GM11168 (cell line): ENCODE measurements around the gene COL19A1.

Experiments
- in situ Hi-C: fragments of 300-500 bp; cut with MboI; formaldehyde crosslinking; loops from one replicate; pipeline ENCODE4 v1.12.0; 2022; ENCODE audit warnings: low sequenced_read_pairs; ENCODE audit not compliant: unreplicated experiment

The COL19A1 gene

DNA sequence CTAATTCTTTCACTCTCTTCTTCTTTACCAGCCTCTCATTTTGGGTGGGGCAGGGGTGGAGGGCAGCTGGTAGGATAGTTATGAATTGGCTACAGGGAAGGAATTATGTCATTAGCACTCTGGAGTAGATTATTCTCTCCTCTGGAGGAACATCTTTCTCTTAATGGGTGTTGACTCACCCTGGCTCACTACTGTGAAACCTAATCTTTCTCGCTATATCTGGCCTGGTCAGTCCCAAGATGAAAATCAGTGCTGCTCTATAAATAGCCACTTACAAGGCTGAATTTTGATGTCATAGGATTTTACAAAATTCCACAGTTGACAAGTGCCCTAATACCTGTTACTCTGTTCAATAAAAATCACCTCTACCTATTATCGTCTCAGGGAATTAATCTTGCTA lies 285.3 kb downstream of the COL19A1 start:
- in situ Hi-C loops: no loop called here

DNA sequence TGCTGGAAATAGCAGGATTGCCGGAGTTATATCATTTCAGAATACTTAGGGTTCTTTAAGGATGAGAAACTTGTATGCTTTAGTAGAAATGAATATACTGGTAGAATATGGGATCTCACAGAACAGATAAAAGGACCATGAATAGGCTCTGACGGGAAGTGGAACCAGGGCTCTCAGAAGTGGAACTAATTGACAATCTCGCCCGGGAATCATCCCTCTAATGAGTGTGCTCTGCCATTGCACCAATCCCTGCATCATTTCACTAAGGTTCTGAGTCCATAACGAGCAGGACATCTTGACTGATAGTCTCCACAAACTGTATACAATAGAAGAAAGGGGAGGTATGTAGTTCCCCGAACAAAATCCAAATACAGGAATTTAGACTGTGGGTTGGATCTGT lies 286.4 kb downstream of the COL19A1 start:
- in situ Hi-C loops: no loop called here

DNA sequence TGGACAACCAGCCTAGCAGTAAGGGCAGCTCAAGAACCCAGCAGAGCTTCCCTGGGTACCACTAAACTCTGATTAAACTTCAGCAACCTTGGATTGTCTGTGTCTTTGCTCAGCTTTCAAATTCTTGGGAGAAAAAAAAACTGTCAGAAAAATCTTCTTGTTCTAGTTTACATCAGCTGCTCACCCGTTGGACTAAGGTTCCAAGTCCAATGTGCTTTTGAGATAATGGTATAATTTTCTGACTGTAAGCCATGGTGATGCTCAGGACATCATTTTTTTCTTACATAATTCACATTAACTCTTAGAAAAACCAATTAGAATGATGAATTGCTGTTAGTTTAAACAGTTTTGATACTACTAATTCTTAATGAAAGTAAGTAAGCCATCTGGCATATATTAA lies 290.7 kb downstream of the COL19A1 start:
- in situ Hi-C loops: no loop called here

DNA sequence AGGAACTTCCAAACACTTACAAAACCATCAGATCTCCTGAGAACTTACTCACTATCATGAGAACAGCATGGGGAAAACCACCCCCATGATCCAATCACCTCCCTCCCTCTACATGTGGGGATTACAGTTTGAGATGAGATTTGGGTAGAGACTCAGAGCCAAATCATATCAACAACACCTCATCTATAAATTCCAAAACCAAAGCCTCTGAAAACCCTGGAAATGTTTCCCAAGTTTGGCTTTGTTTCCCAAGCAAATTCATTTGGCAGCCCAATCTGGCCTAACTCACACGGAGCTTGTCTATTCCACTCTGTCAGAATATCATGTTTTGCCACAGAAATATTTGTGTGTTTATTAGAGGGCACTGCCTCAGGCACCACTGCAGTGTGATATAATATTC lies 293.9 kb downstream of the COL19A1 start:
- in situ Hi-C loops: no loop called here

DNA sequence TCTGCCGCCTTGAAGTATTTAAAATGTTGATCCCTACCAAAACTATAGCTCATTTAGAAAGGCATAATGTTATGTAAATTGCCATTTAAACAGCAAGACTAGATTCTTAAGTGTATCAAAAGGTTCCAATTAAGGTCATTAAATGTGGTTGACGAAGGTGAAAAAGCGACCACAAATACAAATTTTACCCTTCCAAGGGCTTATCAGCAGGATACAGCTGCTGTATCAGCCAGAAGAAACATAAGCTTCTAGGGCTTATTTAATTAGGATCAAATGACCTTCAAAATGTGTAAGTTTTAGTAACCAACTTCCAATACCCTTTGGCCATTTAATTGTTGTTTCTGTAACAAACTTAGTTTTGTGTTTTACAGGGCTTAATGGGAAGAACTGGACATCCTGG lies 296.6 kb downstream of the COL19A1 start:
- in situ Hi-C loops: no loop called here

DNA sequence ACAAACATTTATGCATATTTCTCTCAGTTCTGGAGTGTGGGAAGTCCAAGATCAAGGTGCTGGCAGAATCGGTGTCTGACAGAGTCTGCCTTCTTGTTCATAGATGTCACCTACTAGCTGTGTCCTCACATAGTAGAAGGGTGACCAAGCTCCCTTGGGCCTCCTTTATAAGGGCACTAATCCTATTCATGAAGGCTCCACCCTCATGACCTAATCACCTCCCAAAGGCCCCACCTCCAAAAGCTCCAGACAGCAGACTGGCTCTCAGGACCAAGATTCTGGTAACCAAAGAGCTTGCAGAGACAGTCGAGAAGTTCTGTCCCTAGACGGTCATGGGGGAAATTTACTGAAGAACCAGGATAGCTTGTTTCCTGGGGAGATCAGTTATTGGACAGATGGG lies 297.4 kb downstream of the COL19A1 start:
- in situ Hi-C loops: no loop called here

DNA sequence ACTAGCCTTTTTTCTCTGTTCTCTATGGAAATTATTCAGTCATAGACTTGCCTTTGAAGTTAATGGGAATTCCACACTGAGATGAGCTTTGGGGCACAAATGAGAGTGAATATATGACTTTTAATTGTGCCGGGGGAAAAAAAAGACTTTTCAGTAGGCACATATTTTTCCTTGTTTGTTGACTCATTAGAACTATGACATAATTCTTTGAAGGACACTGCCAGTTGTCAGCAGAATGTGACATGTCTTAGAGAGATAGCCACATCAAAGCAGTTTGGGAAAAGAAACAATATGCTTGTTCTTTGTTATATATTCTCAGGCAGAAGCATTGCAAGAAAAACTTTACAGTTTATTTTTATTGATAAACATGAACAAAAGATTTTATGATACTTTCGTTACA lies 298.2 kb downstream of the COL19A1 start:
- in situ Hi-C loops: no loop called here

DNA sequence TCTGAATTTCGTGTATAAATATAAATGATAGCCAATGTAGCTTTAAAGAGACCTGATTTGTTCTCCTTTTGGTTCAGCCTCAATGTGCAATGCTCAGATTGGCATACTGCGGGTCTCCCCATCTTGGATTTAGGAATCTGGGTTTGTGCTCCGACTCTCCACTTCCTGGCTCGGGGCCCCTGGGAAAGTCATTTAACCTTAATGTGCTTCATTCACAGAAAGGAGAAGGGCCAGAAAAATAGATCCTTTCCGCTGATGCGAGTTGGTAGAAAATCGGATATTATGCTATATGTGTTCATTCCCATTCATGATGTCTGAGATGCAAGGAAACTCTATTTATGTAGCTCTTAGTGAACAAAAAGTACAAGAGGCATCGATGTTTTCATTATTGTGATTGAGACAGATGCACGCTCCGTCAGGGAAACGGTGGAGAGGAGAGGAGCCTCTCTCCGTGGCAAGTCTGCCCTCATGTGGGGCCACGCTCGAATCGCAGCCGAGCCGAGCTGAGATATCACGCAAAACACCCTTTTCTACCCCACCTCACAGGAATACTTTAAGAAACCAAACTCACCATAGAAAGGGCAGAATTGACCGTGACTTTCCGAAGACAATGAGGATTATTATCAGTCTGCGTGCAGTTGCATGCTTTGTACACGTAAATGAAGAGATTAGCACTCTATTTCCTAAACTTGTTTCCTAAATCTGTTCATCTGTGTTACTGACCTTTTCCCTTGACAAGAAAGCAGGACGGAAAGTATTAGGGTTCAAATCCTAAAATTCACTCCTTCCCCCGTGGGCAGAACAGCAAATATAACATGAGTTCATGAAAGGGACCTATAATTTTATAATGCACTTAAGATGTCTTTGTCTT lies 300.0 kb downstream of the COL19A1 start:
- in situ Hi-C loops: no loop called here

DNA sequence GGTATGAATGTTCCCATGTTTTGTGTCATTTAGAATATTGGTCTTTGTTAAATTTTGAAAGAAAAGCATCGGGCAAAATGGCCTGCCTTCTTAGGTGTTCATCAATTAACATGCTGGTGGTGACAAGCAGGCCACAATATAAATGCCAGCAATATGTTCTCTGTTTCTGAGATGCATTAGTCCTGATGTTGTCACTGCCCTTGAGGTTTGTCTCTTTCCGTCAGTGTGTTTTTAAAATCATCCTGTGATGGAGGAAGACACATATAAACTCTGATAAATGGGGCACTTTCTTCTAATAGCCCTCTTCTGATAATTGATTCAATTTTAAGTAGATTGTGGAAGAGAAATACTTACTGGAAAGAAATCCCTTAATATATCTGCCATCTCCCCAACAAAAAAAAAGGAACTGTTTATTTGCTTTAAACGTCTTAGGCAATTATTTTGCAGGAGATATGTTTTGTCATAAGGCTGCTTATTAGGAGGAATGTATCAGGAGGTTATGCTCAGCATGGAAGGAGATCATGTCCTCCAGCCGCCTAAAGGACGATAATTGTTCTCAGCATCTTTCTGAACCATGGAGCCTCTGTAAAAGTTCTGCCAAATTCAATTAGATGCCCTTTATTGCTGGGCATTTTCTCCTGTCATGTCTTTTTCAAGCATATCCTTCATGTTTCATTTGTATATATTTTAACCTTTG lies 302.5 kb downstream of the COL19A1 start:
- in situ Hi-C loops: no loop called here

DNA sequence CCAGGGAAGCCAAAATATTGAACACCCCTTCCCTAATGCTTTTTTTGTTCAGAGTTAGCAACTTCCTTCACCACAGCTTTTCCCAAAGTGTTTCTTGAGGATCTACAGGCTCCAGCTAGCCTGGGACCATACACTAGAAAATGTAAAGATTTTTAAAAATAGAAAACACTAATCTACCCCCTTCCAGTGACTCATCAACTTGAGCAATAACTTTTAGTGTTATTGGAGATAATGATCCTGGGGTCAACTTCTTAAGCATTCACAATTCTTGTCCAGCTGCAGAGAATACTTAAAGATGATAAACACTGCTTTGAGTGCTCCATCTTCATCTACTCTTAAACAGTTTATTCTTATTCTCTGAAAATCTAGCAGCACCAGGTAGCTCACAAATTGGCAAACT lies 304.9 kb downstream of the COL19A1 start:
- in situ Hi-C loops: no loop called here

DNA sequence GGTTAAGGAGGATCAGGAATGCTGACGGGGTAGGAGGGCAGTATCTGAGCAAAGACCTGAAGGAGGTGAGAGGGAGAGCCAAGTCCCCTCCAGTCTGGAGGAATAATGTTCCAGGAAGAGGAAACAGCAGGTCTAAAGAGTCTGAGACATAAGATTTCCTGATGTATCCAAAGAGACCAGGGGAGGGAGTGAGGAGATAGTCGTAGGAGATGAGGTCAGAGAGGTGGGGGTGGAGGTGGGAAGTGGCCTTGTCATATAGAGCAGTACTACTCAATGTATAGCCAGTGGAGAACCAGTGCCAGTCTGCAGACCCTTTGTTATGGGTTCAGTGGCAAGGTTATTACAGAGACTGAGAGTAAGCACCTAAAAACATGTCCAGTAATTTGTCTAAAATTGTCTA lies 305.9 kb downstream of the COL19A1 start:
- in situ Hi-C loops: no loop called here

DNA sequence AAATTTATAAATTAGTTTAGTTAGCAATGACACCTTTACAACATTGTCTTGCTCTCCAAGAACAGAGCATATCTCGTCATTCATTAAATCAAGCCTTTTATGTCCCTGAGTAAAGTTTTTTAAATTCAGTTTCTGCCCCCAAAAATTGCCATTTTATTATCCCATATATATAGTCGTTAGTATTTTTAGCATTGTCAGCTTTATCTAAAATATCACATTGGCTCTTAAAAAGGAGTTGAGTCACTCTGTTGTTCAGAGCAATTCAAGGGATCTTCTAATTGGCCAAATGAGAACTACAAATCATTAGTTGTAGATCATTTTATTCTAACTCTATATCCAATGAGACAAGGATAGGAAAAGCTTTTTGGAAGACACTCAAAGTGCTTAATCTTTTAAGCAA lies 309.4 kb downstream of the COL19A1 start:
- in situ Hi-C loops: no loop called here

DNA sequence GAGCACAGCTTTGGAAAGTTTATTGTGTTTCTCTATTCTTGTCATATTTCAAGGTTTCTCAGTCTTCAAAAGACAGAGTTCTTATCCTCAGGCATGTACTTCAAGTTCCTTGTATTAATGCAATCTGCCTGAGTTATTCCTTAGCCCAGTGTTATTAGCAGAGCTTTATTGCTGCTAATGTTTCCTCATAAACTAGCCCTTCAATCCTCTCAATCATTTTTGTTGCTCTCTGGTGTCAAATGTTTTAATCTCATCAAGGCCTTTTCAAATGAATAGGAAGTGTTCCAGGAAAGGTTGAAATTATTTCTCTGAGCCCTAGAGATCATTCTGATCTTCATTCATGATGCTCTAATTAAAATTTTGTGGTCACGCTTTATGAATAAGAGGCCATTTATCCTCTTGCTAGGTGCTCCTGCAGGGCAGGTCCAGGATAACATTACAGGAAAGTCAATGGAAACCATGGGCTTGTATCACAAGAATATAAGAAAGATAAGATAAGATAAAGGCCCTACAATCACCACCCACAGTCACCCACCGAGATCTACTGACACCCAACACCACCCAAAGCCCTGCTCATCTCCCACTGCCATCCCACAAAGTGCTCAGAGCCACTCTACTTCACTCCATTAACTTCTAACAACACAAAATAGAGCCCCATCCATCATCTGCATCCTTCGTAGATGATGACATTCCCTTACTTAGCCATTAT lies 310.6 kb downstream of the COL19A1 start:
- in situ Hi-C loops: no loop called here

DNA sequence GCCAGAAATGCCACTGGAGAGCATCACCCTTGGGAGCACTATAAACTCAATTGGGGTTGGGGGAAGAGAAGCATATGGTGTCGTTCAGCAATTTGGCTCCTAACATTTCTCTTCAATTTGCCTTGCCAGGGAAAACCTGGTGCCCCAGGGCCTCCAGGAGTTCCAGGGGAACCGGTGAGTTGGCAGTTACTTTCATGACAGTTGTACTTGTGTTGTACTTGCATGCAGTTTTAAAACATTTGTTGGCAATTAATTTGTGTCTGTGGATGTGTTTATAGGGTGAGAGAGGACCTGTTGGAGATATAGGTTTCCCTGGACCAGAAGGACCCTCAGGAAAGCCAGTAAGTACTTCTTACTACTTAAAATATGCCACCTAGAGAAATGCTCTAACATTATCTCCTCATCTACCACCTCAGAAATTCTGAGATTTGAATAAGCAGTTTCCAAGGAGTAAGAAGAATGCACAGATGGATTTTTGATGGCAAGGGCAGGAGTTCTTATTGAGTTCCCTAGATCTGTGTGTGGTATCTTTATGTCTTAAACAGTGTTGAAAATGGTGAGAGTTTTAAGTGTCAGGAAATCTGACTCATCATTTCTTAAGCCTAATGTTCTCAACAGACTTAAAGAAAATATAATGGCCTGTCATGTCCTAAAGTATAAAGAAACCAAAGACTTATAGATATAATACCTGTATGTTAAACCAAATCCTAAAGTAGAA lies 314.0 kb downstream of the COL19A1 start:
- in situ Hi-C loops: no loop called here

DNA sequence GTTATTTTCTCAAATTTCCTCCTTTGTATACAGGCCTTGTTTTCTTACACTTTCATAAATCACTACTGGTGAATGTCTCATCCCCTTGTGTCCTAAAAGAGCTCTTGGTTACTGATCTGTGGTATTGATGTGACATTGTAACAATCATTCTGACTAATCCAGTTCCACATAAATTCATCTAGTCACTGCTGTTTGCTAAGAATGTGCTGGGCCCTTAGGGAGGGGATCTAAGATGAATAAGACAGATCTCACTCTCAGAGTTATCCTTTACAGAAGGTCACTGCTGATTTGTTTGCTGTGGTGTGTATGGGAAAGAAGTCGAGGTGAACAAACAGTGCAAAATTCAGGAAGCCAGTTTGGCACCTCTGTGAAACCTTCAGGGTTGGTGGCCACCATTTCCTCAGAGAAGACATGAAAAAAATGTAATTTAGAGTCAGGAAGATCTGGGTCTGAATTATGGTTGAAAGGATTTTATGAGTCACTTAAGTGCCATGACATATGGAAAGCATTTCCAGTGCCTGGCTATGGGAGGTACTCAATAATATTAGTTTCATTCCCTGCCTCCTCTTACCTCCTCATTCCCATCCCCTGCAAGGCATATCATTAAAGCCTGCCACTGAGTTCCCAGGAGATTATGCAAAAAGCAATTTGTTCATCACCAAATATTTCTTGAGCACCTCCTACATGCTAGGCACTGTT lies 314.7 kb downstream of the COL19A1 start:
- in situ Hi-C loops: no loop called here

DNA sequence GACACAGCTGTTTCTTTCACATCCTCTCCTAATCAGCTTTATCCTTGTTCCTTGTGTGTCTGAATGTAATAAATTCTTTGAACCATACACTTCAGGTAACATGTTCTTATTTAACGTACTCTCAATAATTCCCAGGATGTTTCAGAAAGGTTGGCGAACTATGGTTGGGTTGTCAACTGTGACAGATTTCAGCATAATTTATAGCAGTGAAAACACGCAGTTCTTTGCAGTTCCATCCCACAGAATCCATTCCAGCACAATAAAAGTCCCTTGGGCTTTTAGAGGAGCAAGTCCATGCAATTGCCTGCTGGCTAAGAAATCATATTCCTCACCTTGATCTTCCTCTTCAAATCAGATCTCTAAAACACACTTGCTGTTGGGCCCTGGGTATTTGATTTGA lies 317.2 kb downstream of the COL19A1 start:
- in situ Hi-C loops: no loop called here

DNA sequence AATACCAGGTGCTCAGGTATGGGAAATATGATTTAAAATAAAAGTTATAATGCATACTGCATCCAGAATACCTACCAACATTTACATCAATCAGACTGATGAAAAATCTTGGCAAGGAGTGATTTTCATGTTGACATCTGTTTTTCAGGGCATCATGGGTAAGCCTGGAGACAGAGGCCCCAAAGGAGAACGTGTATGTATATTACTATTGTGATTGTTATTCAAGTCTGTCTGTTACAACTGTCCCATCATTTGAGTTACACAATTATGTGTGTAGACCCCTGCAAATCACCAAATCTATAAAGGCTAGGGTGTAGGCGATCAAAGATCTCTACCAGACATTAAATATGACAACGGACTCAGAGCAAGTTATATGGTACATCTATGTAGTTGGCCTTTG lies 318.4 kb downstream of the COL19A1 start:
- in situ Hi-C loops: no loop called here

DNA sequence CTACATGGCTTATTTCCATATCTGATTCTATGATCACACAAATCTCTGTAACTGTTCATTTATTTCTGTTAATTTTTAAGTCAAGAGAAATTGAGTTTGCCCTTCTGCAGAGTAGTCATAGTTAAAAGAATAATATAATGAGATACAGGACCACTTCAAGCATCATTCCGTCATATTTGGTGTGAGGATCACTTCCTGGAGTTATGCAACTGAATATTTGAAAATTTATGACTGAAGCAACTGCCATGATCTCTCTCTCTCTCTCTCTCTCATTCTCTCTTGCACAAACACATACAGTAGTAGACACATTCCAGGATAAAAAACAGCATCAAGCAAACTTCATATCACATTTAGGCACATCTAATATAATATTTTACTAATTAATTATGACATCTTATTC lies 320.1 kb downstream of the COL19A1 start:
- in situ Hi-C loops: no loop called here

DNA sequence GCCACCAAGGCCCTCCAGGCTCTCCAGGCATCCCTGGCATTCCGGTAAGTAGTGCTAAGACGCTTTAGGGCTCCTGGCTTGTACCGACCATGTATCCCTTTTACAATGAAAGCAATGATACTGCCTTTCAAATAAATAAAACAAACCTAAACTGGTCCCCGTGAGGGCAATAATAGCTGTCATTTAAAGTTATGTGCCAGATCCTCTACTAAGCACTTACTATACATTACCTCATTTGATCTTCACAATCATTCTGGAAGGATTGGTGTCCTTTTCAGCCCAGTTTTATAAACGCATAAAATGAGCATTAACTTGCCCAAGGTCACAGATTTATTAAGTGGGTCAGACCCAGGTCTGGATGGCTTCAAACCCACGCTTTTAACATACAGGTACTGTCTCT lies 321.8 kb downstream of the COL19A1 start:
- in situ Hi-C loops: no loop called here

DNA sequence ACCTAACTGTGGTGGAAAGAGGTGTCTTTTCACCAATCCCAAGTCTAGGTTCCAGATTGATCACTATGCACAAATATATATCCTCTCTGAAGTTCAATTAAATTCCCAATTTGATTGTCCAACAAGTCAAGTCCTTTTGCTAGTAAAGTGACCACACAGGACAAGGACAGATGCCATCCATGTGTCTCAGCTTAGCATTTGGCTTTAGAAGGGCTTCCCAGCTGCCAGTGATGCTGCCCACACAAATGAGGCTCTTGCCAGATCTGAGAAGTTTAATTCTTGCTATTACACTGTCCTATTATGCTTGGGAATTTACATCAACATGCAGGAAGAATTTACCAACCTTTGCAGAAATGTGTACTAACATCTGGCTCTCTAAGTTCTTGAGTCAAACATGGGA lies 328.1 kb downstream of the COL19A1 start:
- in situ Hi-C loops: no loop called here
